Panc1 (cell line): ENCODE results near the gene DENND6B.

ENCODE experiments used
- POLR2AphosphoS5 ChIP-seq: IDR thresholded peaks from 2 replicates; pipeline ENCODE4 v1.6.1; 2012; ENCODE audit warnings: mild to moderate bottlenecking, low read depth, low read length, moderate library complexity
- TF ChIP-seq, protein P1 (sequence below): fragments of 450-650 bp; IDR thresholded peaks from 2 replicates; pipeline ENCODE4 v1.5.1; 2017; ENCODE audit warnings: mild to moderate bottlenecking

DNA sequence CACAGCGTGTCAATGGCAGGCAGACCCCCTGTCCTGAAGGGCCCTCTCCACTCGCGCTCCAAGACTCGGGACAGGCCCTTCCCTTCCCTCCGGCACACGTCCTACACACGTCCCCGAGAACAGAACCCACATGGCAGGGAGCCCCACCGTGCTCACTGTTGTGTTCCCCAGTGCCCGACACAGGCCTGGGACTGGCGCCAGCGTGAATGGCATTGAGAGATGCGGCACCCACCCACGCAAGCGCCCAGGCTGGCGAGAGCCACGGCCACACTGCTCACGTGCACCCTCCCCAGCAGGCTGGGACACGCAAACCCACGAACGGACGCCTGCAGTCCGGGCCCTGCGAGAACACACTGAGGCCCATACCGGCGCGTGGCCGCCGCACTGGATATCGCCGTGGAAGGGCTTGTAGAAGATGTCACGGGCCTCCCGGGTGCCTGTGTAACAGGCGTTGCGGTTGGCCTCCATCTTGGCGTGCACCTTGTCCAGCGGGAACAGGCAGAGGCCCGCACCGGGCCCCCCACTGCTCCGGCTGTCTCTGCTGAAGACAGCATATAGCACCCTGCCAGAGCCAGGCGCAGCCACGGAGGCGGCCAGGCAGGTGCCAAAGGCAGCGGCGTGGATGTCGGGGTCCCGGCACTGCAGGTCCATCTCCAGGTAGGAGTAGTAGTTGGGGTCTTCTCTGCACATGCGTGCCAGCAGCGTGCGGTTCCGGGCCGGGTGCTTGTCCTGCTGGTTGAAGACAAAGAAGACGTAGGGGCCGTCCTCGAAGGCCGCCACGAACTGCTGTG, 37.5 kb downstream of the DENND6B start:
- TF ChIP-seq, protein P1, sequence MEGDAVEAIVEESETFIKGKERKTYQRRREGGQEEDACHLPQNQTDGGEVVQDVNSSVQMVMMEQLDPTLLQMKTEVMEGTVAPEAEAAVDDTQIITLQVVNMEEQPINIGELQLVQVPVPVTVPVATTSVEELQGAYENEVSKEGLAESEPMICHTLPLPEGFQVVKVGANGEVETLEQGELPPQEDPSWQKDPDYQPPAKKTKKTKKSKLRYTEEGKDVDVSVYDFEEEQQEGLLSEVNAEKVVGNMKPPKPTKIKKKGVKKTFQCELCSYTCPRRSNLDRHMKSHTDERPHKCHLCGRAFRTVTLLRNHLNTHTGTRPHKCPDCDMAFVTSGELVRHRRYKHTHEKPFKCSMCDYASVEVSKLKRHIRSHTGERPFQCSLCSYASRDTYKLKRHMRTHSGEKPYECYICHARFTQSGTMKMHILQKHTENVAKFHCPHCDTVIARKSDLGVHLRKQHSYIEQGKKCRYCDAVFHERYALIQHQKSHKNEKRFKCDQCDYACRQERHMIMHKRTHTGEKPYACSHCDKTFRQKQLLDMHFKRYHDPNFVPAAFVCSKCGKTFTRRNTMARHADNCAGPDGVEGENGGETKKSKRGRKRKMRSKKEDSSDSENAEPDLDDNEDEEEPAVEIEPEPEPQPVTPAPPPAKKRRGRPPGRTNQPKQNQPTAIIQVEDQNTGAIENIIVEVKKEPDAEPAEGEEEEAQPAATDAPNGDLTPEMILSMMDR = no peak
- no peak for TF ChIP-seq POLR2AphosphoS5
